Upper lobe of right lung (tissue), 1 donor: ENCODE measurements around the gene LTBP2. TPM values are rescaled to one million over a fixed set of nuclear protein-coding genes. Genes with fewer than 3 reads are reported as not detected.
A peak's percentile ranks its signal among the peaks of the same experiment; 100 is the strongest.

Experiments
- ATAC-seq: fragments of 200-7000 bp; cut with Tn5 transposase; one replicate; pipeline ENCODE4 v1.9.1; 2020; ENCODE audit warnings: mild to moderate bottlenecking, moderate library complexity
- DNase-seq: peaks from one replicate; pipeline ENCODE4 v3.0.0-alpha.2; 2020
- H3K27ac ChIP-seq: fragments of 200-600 bp; one replicate; pipeline ENCODE4 v1.8.0; 2022
- H3K27me3 ChIP-seq: fragments of 200-600 bp; one replicate; pipeline ENCODE4 v1.8.0; 2022; ENCODE audit warnings: mild to moderate bottlenecking
- H3K36me3 ChIP-seq: fragments of 200-600 bp; one replicate; pipeline ENCODE4 v1.8.0; 2022
- H3K4me1 ChIP-seq: fragments of 200-600 bp; one replicate; pipeline ENCODE4 v1.8.0; 2022
- H3K4me3 ChIP-seq: fragments of 200-600 bp; one replicate; pipeline ENCODE4 v1.8.0; 2022; ENCODE audit warnings: mild to moderate bottlenecking
- H3K9me3 ChIP-seq: fragments of 200-600 bp; one replicate; pipeline ENCODE4 v1.8.0; 2022
- intact Hi-C: fragments of 100-400 bp; cut with DNase I; formaldehyde crosslinking; loops from one replicate; pipeline ENCODE4 v1.11.0; 2022
- total RNA-seq: library from RNA; stranded (reverse); fragmentation: NEBNext Ultra II Directional; extraction: Animal tissue kit (Norgen Biotek cat#: 25700); gene quantifications from one replicate; pipeline ENCODE4 v1.2.1, GENCODE V29; 2021
- TF ChIP-seq, protein P1 (sequence below): fragments of 200-600 bp; IDR thresholded peaks from one replicate; pipeline ENCODE4 v1.8.0; 2022; ENCODE audit warnings: antibody characterized with exemption
- donor health status: DM: no; HTN: yes; CAD: no; lungs with severe emphysema.

Gene LTBP2
- total RNA-seq, 1 donor from 2014 or later: 117 TPM

DNA sequence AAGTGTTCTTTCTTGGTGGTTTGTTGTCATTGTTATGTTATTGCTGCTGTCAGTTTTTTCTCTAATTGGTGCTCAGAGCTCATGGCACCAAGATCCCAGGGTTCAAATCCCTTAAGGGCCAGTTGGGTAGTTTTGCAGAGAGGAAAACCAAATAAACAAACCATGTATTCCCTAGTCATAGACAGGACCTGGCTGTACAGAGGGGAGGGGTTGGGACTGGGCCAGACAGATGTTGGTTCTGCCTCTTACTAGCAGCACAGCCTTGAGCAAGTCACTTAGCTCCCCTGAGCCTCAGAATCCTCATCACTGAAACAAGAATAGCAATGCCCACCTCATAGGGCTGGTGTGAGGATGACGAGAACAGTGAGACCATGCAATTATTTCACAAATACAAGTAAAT is 53.4 kb downstream of the LTBP2 start:
- Histone ChIP-seq H3K4me3 (no peak overlapping the region), H3K9me3 (no peaks in the 10 kb centered on the region), H3K4me1 (peaks cover 7% of the 10 kb centered on the region), H3K27ac (no peak overlapping the region), H3K27me3 (no peaks in the 10 kb centered on the region), H3K36me3 (no peaks in the 10 kb centered on the region)
- intact Hi-C loops: no loop called here
- ATAC-seq: no peak
- DNase-seq: no peak
- TF ChIP-seq, protein P1, sequence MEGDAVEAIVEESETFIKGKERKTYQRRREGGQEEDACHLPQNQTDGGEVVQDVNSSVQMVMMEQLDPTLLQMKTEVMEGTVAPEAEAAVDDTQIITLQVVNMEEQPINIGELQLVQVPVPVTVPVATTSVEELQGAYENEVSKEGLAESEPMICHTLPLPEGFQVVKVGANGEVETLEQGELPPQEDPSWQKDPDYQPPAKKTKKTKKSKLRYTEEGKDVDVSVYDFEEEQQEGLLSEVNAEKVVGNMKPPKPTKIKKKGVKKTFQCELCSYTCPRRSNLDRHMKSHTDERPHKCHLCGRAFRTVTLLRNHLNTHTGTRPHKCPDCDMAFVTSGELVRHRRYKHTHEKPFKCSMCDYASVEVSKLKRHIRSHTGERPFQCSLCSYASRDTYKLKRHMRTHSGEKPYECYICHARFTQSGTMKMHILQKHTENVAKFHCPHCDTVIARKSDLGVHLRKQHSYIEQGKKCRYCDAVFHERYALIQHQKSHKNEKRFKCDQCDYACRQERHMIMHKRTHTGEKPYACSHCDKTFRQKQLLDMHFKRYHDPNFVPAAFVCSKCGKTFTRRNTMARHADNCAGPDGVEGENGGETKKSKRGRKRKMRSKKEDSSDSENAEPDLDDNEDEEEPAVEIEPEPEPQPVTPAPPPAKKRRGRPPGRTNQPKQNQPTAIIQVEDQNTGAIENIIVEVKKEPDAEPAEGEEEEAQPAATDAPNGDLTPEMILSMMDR: no peak

DNA sequence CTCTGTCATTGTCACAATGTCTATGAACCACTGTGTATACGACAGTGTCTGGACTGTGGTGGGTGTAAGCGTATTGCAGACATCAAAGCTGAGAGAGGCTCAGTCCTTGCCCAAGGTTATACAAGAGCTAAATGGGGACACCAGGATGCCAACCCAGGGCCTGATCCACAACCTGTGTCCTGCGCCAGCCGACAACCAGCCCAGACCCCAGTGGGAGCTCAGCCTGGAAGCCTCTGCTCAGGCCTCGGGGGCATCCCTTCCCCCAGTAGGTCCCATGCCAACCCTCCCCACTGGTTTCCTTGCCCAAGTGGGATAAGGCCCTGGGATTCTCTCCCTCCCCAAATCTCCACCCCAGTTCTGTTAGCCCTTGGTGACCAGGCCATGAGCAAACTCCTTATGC is 54.3 kb downstream of the LTBP2 start:
- DNase-seq: no peak
- Histone ChIP-seq H3K27ac (peak overlapping the region; percentile 5), H3K27me3 (no peaks in the 10 kb centered on the region), H3K36me3 (no peaks in the 10 kb centered on the region), H3K4me1 (peaks cover 12% of the 10 kb centered on the region), H3K9me3 (no peaks in the 10 kb centered on the region), H3K4me3 (no peak overlapping the region)
- ATAC-seq: no peak
- TF ChIP-seq, protein P1: no peak
- intact Hi-C loops: no loop called here

DNA sequence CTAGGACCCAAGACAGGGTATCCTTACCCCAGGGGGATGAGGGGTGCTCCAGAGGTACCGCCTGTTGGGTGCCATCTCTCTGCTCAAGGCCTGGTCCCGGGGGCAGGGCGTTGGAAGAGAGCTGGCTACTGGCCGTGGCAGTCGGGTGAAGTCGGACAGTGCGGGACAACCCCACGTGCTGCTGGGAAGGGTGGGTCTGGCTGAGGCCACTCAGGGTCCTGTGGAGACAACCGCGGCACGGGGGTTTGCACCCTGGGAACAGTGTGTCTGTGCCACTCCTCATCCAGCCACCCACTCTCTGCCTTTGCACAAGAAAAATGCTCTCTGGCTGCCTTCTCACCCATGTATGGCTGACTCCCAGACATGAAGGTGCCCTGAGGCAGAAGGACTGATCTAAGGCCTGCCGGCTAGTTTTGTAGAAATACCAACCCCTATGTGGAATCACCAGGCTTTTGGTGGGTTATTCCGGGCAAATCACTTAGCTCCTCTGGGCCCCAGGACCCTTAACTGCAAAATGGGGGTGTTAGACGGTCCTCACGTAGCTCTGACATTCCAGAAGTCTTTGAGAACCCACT is 56.5 kb downstream of the LTBP2 start:
- Histone ChIP-seq H3K27me3 (no peaks in the 10 kb centered on the region), H3K9me3 (no peaks in the 10 kb centered on the region), H3K36me3 (no peaks in the 10 kb centered on the region), H3K27ac (no peak overlapping the region), H3K4me3 (no peak overlapping the region), H3K4me1 (peaks cover 30% of the 10 kb centered on the region)
- ATAC-seq (no peak), DNase-seq (no peak)
- TF ChIP-seq, protein P1: no peak
- intact Hi-C loops: no loop called here

DNA sequence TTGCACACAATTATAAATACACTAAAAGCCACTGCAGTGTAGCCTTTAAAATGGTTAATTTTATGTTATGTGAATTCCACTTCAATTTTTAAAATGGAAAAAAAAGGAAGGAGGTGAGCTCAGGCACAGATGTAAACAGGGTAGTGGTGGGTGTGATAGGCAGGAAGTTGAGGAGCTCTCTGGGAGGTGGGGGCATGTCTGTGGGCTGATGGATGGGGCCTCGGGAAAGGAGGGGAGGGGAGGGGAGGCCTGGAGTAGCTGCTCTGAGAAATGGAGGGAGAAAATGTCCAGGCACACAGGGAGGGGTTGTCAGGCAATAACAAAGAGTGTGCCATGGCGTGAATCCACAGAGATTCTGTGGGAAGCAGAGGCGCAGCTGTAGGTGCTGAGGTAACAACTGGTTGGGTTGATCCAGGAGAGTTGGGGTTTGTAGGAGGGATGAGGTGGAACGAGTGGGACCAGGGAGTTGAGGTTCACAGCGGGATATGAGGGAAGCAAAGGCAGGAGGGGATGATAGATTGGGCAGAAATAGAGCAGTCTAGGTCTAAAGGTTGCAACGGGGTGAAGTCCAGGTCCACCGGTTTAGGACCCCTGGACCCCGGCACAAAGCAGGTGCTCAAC is 57.2 kb downstream of the LTBP2 start:
- ATAC-seq (no peak), DNase-seq (no peak)
- intact Hi-C loops: no loop called here
- Histone ChIP-seq H3K27ac (no peak overlapping the region), H3K27me3 (no peaks in the 10 kb centered on the region), H3K36me3 (no peaks in the 10 kb centered on the region), H3K9me3 (no peaks in the 10 kb centered on the region), H3K4me1 (peaks cover 30% of the 10 kb centered on the region), H3K4me3 (no peak overlapping the region)
- TF ChIP-seq, protein P1: no peak

DNA sequence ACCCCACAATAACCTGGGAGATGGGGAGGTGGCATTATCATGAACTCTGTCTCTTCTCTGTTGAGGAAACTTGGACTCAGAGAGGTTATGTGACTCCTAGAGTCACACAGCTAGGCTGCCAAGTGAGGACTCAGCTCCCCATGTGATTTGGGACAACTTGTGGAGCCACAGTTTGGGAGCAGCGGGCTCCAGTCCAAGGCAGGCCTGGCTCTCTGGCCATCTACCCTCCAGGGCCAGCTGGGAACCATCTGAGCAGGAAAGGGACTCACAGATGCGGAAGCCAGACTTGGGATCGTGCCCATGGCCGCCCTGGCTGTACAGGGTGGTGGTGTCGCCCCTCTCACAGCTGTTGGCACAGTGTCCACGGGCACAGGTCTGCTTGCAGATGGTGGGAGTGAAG is 59.4 kb downstream of the LTBP2 start:
- intact Hi-C loops: no loop called here
- TF ChIP-seq, protein P1: no peak
- ATAC-seq (peak; percentile 55), DNase-seq (peak; percentile 80)
- Histone ChIP-seq H3K27me3 (no peaks in the 10 kb centered on the region), H3K36me3 (no peaks in the 10 kb centered on the region), H3K27ac (peak overlapping the region; percentile 78), H3K9me3 (no peaks in the 10 kb centered on the region), H3K4me3 (no peak overlapping the region), H3K4me1 (peaks cover 27% of the 10 kb centered on the region)
